ENCODE measurements around the gene SLC36A3.

The SLC36A3 gene

DNA sequence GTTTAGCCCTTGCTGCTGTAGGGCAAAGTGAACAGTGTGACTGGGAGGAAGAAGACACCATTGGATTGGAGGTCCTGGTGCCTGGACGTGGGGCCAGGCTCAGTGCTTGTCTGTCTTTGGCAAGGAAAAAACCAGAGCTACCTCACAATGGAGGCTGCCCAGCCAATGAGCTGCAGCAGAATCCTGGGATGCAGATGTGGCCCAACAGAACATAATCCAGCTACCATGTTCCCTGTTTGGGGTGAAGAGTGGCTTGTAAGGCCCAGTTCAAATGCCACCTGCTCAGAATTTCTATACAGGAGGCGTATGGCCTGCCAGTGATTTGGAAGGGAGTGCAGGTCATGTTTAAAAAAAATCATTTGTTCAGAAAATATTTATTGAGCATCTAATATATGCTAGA is at the start of gene SLC36A3:
Gene SLC36A3 (minus strand): TSS at position 101 of the 400 bp plus-strand sequence. CDS start 412 bp downstream, outside the sequence.
- H3K9me3 ChIP-seq (ENCODE audit: control insufficient read depth, low read length), result no peaks in the 10 kb centered on the region
- no peaks in the 10 kb centered on the region for H3K27me3 ChIP-seq (ENCODE audit: control insufficient read depth, insufficient read depth, low read length)
- H3K36me3 ChIP-seq (ENCODE audit: control insufficient read depth, insufficient read depth, low read length), result no peaks in the 10 kb centered on the region
- no peak within 1 kb of the TSS for H2AFZ ChIP-seq
- H3K4me3 ChIP-seq (ENCODE audit: low read depth, low read length), result no peak within 1 kb of the TSS
- no peaks in the 10 kb centered on the region for H3K4me1 ChIP-seq
- no peak within 1 kb of the TSS for H3K27ac ChIP-seq
- TF ChIP-seq, protein P1, sequence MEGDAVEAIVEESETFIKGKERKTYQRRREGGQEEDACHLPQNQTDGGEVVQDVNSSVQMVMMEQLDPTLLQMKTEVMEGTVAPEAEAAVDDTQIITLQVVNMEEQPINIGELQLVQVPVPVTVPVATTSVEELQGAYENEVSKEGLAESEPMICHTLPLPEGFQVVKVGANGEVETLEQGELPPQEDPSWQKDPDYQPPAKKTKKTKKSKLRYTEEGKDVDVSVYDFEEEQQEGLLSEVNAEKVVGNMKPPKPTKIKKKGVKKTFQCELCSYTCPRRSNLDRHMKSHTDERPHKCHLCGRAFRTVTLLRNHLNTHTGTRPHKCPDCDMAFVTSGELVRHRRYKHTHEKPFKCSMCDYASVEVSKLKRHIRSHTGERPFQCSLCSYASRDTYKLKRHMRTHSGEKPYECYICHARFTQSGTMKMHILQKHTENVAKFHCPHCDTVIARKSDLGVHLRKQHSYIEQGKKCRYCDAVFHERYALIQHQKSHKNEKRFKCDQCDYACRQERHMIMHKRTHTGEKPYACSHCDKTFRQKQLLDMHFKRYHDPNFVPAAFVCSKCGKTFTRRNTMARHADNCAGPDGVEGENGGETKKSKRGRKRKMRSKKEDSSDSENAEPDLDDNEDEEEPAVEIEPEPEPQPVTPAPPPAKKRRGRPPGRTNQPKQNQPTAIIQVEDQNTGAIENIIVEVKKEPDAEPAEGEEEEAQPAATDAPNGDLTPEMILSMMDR (IDR thresholded peaks at IDR 0.05), result no peak
- H3K4me2 ChIP-seq (ENCODE audit: low read length), result no peak within 1 kb of the TSS
- H3K79me2 ChIP-seq, result no peaks in the 10 kb centered on the region
- no peak within 1 kb of the TSS for H3K9ac ChIP-seq

DNA sequence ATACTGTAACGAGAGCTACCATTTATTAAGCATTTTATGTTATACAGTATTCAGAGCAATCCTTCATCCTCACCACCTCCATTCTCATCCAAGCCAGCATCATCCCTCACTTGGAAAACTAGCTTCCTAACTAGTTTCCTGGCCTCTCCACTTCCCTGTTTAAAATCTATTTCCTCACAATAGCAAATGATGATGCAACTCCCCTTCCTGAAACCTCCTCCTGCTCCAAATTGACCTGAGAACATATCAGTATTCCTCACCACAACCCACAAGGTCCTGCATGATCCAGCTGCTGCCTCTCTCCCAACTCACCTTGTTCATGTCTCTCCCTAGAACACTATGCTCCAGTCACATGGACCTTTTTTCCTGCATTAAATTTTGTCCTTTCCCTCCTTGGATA is 48.1 kb upstream of the SLC36A3 start:
- Histone ChIP-seq H2AFZ (no peak overlapping the region), H3K9ac (no peak overlapping the region), H3K4me3 (ENCODE audit: low read depth, low read length) (no peak overlapping the region), H3K27ac (no peak overlapping the region), H3K36me3 (ENCODE audit: control insufficient read depth, insufficient read depth, low read length) (no peaks in the 10 kb centered on the region), H3K9me3 (ENCODE audit: control insufficient read depth, low read length) (no peaks in the 10 kb centered on the region), H3K4me2 (ENCODE audit: low read length) (no peak overlapping the region), H3K79me2 (peaks cover under 1% of the 10 kb centered on the region), H3K4me1 (peaks cover 3% of the 10 kb centered on the region), H3K27me3 (ENCODE audit: control insufficient read depth, insufficient read depth, low read length) (no peaks in the 10 kb centered on the region)
- TF ChIP-seq, protein P1 (IDR thresholded peaks at IDR 0.05), result no peak

DNA sequence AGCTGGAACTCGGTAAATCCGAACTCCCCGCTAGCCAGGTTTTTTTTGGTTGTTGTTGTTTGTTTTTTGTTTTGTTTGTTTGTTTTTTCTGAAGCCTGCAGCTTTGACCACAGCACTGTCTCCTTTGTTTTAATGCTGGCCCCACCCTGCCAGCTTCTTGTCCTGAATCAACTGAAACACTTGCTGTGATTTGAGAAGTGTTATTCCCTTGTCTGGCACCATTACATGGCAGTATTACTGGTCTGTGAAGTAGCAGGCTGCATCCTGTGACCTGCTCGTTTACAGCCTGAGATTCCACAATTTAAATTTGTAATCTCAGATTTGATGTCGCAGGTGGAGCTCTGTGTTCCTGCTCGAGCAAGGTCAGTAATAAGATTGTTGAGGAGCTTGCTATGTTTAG is 45.2 kb upstream of the SLC36A3 start:
- Histone ChIP-seq H3K27ac (no peak overlapping the region), H3K4me3 (ENCODE audit: low read depth, low read length) (no peak overlapping the region)

DNA sequence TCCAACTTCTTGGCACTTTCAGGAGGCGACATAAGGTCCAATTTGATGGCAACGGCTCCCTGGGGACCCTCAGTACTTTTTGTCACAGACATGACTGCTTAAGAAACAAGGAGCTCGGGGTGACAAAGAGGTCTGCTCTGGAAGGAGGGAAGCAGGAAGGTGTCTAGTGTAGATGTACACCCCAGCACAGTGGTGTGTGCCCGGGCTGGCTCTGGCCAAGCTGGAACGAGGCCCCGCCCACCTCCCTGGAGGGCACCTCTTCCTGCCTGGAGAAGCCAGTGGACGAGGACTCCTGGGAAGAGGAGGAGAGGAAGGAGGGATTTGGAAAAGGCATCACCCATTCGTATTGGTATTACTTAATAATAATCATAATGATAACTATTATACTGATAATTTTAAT is 43.8 kb upstream of the SLC36A3 start, which contains the start of gene SLC36A2:
Gene SLC36A2 (minus strand): TSS at position 191 of the 400 bp plus-strand sequence. CDS start 99 bp downstream, at position 92.
- Histone ChIP-seq H3K36me3 (ENCODE audit: control insufficient read depth, insufficient read depth, low read length) (no peaks in the 10 kb centered on the region), H2AFZ (peak within 1 kb of the TSS; percentile 19), H3K4me2 (ENCODE audit: low read length) (no peak within 1 kb of the TSS), H3K4me3 (ENCODE audit: low read depth, low read length) (no peak within 1 kb of the TSS), H3K79me2 (peaks cover 2% of the 10 kb centered on the region), H3K27me3 (ENCODE audit: control insufficient read depth, insufficient read depth, low read length) (no peaks in the 10 kb centered on the region), H3K9me3 (ENCODE audit: control insufficient read depth, low read length) (no peaks in the 10 kb centered on the region), H3K27ac (no peak within 1 kb of the TSS), H3K4me1 (peaks cover 3% of the 10 kb centered on the region), H3K9ac (no peak within 1 kb of the TSS)
- TF ChIP-seq, protein P1 (IDR thresholded peaks at IDR 0.05), result no peak

More for the DNA sequence above, 45.2 kb upstream of the SLC36A3 start:
- Histone ChIP-seq H3K4me2 (ENCODE audit: low read length) (no peak overlapping the region), H2AFZ (no peak overlapping the region), H3K4me1 (peaks cover 3% of the 10 kb centered on the region), H3K9me3 (ENCODE audit: control insufficient read depth, low read length) (no peaks in the 10 kb centered on the region), H3K36me3 (ENCODE audit: control insufficient read depth, insufficient read depth, low read length) (no peaks in the 10 kb centered on the region), H3K79me2 (peaks cover 2% of the 10 kb centered on the region), H3K9ac (no peak overlapping the region), H3K27me3 (ENCODE audit: control insufficient read depth, insufficient read depth, low read length) (no peaks in the 10 kb centered on the region)
- TF ChIP-seq, protein P1 (IDR thresholded peaks at IDR 0.05), result no peak

DNA sequence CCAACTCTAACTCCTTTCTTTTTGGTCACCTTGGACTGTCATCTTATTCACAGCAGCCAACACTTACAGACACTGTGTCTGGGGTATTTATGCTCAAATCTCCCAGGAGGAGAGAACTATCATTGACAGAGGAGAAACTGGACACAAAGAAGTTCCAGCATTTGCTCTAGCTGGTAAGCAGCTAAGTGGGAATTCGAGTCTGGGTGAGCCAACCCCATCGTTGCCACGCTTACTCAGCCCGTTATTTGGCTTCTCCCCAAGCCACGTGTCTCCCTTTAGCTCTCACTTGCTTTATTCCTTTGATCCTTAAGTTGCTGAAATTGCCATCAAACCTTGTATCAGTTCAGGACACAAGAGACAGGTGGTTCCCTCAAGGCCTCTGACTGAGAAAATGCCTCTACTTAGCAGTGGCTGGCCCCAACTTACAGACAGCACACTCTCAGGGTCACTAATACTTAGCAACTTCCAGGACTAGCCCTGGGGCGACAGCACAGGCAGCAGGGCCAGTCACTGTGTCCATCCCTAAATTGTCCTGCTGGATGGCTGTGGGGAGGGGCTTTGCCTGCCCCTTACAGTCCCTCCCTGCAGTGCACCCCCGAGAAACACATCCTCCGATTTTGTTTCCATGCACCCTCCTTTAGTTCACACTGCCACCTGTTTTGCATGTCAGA is 42.4 kb upstream of the SLC36A3 start:
- TF ChIP-seq, protein P1 (IDR thresholded peaks at IDR 0.05), result no peak
- Histone ChIP-seq H3K36me3 (ENCODE audit: control insufficient read depth, insufficient read depth, low read length) (no peaks in the 10 kb centered on the region), H3K4me3 (ENCODE audit: low read depth, low read length) (no peak overlapping the region), H2AFZ (no peak overlapping the region), H3K4me2 (ENCODE audit: low read length) (no peak overlapping the region), H3K9me3 (ENCODE audit: control insufficient read depth, low read length) (no peaks in the 10 kb centered on the region), H3K9ac (no peak overlapping the region), H3K79me2 (peaks cover 2% of the 10 kb centered on the region), H3K27me3 (ENCODE audit: control insufficient read depth, insufficient read depth, low read length) (no peaks in the 10 kb centered on the region), H3K4me1 (peaks cover 3% of the 10 kb centered on the region), H3K27ac (no peak overlapping the region)

All from parathyroid adenoma (tissue), 2 donors.